ELF-1 (cell line): ENCODE data around the gene STARD6.
"Not testable (repeated sequence)": the region's sequence is repeated elsewhere in the genome, so short reads cannot be mapped to it uniquely, and the experiment has no call there.

ENCODE experiments used
- DNase-seq: peaks from one replicate; pipeline ENCODE4 v3.0.0-alpha.2; 2016; ENCODE audit warnings: low read depth, low spot score

The STARD6 gene

GRCh38 chr18:54338230-54338629, 19.4 kb downstream of the STARD6 start:
- no peak for DNase-seq

DNA sequence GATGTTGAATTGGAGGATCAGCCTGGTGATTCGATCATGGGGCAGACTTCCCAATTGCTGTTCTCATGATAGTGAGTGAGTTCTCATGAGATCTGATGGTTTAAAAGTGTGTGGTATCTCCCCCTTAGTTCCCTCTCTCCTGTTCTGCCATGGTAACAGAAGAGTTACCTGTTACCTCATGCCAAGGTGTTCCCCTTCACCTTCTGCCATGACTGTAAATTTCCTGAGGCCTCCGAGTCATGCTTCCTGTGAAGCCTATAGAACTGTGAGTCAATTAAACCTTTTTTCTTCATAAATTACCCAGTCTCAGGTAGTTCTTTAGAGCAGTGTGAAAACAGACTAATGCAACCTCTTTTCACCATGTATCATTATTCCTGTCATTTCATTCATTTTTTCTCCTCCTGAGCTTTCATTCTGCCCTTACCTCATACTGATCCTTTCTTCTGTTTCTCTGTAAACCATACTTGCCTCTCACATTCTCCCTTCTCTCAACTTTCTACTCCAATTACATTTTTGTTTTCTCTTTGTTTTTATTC, 22.0 kb downstream of the STARD6 start:
- DNase-seq = no peak

- no peak for DNase-seq
Observed at GRCh38 chr18:54330768-54331548, 26.7 kb downstream of the STARD6 start.

DNA sequence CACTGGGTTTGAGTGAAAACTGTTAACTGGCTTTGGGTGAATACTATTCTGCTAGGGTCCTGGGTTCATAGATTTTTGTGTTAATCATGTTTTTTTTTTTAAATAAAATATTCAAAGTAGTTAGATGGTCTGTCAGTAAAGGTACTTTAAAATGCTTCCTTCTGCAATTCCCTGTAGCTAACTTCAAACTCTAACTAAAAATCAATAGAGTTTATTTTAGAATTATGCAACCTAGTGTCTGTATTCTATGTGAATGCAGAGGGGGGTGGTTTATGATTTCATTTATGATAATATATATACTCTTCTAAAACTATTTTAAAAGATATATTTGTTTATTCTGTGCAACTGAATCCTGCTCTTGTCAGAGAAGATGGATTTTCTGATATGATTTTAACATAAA, 27.9 kb downstream of the STARD6 start:
- no peak for DNase-seq

- no peak for DNase-seq
Observed at GRCh38 chr18:54327818-54328217, 29.8 kb downstream of the STARD6 start.

- no peak for DNase-seq
Observed at GRCh38 chr18:54323970-54324369, 33.7 kb downstream of the STARD6 start.

DNA sequence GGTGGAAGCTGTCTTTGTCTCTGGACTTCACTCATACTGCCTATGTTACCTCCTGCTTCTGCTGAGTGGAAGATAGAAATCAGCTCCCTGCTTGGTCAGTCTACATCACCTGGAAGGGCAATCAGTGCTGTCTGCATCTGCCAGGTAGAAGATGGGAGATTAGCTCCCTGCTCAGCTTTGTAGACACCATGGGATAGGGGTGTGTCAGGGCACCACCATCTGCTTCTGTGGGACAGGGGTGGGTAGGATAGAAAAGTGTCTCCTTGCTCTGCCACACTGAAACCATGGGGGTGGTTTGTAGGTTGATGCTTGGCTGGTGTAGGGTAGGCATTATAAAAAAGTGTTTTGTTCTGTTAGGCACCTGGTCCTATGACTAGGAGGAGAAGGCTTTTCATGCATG, 34.1 kb downstream of the STARD6 start:
- no peak for DNase-seq

GRCh38 chr18:54316071-54316820, 41.4 kb downstream of the STARD6 start:
- no peak for DNase-seq

DNA sequence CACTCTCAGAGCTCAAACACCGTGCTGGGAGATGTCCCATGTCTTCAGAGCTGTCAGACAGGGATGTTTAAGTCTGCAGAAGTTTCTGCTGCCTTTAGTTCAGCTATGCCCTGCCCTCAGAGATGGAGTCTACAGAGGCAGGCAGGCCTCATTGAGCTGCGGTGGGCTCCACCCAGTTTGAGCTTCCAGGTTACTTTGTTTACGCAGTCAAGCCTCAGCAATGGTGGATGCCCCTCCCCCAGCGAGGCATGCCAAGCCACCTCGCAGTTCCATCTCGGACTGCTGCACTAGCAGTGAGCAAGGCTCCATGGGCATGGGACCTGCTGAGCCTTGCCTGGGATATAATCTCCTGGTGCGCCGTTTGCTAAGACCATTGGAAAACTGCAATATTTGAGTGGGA, 48.1 kb downstream of the STARD6 start:
- not testable (repeated sequence) for DNase-seq

DNA sequence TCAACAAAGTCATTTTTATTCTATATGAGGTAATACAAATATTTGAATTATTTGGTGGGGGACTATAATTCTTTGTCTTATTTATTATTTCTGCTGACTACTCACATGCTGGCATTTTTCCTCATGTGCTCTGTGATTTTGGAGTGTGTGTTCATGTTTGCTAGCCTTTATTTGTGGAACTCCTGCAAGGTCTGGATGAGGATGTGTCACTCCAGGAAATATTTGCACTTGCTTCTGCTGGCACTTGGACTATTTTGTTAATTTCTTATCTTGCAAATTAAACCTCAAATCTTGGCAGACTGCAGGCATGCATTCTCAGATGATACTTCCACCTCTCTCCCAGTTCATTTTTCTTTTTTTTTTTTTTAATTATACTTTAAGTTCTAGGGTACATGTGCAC, 54.2 kb downstream of the STARD6 start:
- DNase-seq = no peak

DNA sequence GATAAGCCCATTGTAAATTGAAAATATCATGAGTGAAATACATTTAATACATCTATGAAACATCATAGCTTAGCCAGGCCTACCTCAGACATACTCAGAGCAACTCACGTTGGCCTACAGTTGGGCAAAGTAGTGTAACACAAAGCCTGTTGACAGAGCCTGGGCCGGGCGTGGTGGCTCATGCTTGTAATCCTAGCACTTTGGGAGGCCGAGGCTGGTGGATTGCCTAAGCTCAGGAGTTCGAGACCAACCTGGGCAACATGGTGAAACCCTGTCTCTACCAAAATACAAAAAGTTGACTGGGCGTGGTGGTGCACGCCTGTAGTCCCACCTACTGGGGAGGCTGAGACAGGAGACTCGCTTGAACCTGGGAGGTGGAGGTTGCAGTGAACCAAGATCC, 58.7 kb downstream of the STARD6 start:
- not testable (repeated sequence) for DNase-seq

- no peak for DNase-seq
Observed at GRCh38 chr18:54296062-54296461, 61.6 kb downstream of the STARD6 start.

DNA sequence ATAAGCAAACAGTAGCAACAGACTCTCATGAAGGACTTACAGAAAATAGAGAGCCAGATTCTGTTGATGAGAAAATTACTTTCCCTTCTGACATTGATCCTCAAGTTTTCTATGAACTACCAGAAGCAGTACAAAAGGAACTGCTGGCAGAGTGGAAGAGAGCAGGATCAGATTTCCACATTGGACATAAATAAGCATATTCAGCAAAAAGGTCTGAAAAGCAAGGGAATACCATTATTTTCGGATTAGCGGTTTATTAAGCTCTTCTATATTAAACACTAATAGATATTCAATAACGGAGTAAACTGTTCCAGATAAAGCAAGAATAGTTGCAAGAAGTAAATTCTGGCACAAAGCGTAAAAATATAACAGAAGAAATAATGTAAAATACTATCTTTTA, 63.4 kb downstream of the STARD6 start:
- no peak for DNase-seq

- DNase-seq = no peak
Observed at GRCh38 chr18:54284981-54285785, 72.5 kb downstream of the STARD6 start.

DNA sequence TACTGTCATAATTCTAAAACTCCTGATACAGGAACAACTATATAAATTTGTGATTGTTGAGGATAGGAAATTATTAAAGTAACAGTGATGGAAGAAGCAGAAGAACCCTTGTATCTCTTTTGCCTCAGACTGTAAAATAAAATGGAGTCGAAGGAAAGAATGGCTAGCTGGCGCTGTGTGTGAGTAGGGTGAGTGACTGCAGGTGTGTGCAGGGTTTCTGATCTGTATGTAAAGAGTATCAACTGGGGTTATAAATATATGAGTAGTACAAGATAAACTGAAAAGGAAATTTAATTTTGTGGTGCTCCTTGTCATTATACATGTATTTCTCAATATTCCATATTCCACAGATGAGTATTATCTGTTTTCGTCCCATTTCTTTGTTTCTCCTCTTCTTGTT, 73.1 kb downstream of the STARD6 start:
- no peak for DNase-seq

DNA sequence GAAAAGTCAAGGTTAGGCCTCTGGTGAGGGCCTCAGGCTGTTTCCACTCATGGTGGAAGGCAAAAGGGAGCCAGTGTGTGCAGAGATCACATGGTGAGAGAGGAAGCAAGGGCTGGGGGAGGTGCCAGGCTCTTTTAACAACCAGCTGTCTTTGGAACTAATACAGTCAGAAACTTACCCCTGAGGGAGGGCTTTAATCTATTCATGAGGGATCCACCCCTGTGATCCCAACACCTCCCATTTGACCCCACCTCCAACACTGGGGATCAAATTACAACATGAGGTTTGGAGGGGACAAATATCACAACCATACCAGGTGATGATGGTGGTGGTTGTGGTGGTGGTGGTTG, 77.5 kb downstream of the STARD6 start:
- peak; percentile 80 for DNase-seq

DNA sequence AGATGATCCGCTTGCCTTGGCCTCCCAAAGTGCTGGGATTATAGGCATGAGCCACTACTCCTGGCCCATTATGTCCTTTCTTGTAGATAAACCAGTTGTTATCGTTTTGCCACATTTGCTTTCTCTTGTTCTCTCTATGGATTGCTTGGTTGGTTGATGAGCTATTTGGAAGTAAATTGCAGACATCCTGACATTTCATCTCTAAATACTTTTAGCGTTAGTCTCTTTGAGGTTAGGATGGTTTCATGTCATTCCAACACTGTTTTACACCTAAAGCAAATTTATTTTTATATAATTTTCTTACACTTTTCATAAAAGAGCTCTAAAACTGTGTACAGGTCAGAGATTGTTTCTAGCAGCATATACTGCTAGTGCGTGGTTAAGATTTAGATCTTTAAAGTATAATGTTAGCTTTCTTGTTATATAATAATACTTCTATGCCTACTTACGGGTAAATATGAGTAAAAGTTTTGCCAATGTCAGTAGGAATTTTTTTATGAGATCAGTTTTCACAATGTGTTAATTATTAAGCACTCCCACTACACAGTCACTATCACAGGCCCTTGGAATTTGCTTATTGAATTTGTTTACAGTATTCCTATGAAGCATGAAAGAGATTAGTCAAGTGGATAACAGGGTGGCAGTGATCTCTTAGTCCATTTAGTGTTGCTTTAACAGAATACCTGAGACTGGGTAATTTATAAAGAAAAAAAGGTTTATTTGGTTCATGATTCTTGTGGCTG, 78.0 kb downstream of the STARD6 start:
- DNase-seq = no peak

- DNase-seq = no peak
Observed at GRCh38 chr18:54278615-54279014, 79.0 kb downstream of the STARD6 start.

GRCh38 chr18:54277899-54278298, 79.8 kb downstream of the STARD6 start:
- no peak for DNase-seq
